ENCODE data around the gene TRAPPC12. TPM values are rescaled to one million over a fixed set of nuclear protein-coding genes. Genes with fewer than 3 reads are reported as not detected.

The TRAPPC12 gene
- total RNA-seq, 1 donor from 2014 or later, result 91.7 TPM

GRCh38 chr2:3386448-3386958 lies 7.0 kb downstream of the TRAPPC12 start:
- intact Hi-C loops (cut with micrococcal nuclease), result no loop called here
- no peak for DNase-seq
- no peaks in the 10 kb centered on the region for H3K9me3 Mint-ChIP-seq
- no peak overlapping the region for H3K27ac Mint-ChIP-seq
- peaks cover 8% of the 10 kb centered on the region for H3K4me1 Mint-ChIP-seq
- peaks cover 36% of the 10 kb centered on the region for H3K36me3 Mint-ChIP-seq (ENCODE audit: low read depth)
- H3K27me3 Mint-ChIP-seq, result no peaks in the 10 kb centered on the region
- H3K4me3 Mint-ChIP-seq, result no peak overlapping the region

- Mint-ChIP-seq H3K9me3 (no peaks in the 10 kb centered on the region), H3K4me1 (peaks cover 5% of the 10 kb centered on the region), H3K27me3 (no peaks in the 10 kb centered on the region), H3K27ac (no peak overlapping the region), H3K4me3 (no peak overlapping the region), H3K36me3 (ENCODE audit: low read depth) (peaks cover 37% of the 10 kb centered on the region)
- intact Hi-C loops (cut with micrococcal nuclease), result no loop called here
- DNase-seq, result no peak
Measured at GRCh38 chr2:3387011-3387410, 7.5 kb downstream of the TRAPPC12 start.

- Mint-ChIP-seq H3K9me3 (no peaks in the 10 kb centered on the region), H3K4me1 (peaks cover 5% of the 10 kb centered on the region), H3K27me3 (no peaks in the 10 kb centered on the region), H3K4me3 (no peak overlapping the region), H3K27ac (no peak overlapping the region), H3K36me3 (ENCODE audit: low read depth) (peaks cover 42% of the 10 kb centered on the region)
- no peak for DNase-seq
- intact Hi-C loops (cut with micrococcal nuclease), result no loop called here
Measured at GRCh38 chr2:3387644-3388411, 8.3 kb downstream of the TRAPPC12 start.

- Mint-ChIP-seq H3K36me3 (ENCODE audit: low read depth) (peaks cover 44% of the 10 kb centered on the region), H3K4me3 (no peak overlapping the region), H3K9me3 (no peaks in the 10 kb centered on the region), H3K27ac (no peak overlapping the region), H3K27me3 (no peaks in the 10 kb centered on the region), H3K4me1 (peaks cover 5% of the 10 kb centered on the region)
- intact Hi-C loops (cut with micrococcal nuclease), result no loop called here
- DNase-seq, result no peak
Measured at GRCh38 chr2:3388412-3388738, 8.9 kb downstream of the TRAPPC12 start.

- Mint-ChIP-seq H3K27ac (no peak overlapping the region), H3K4me1 (peaks cover 5% of the 10 kb centered on the region), H3K36me3 (ENCODE audit: low read depth) (peaks cover 50% of the 10 kb centered on the region), H3K9me3 (no peaks in the 10 kb centered on the region), H3K4me3 (no peak overlapping the region), H3K27me3 (no peaks in the 10 kb centered on the region)
- intact Hi-C loops (cut with micrococcal nuclease), result no loop called here
- DNase-seq, result no peak
Measured at GRCh38 chr2:3389193-3389592, 9.7 kb downstream of the TRAPPC12 start.

- Mint-ChIP-seq H3K9me3 (peaks cover 5% of the 10 kb centered on the region), H3K27ac (no peak overlapping the region), H3K4me3 (no peak overlapping the region), H3K27me3 (no peaks in the 10 kb centered on the region), H3K36me3 (ENCODE audit: low read depth) (peaks cover 58% of the 10 kb centered on the region), H3K4me1 (no peaks in the 10 kb centered on the region)
- intact Hi-C loops (cut with micrococcal nuclease), result no loop called here
- no peak for DNase-seq
Measured at GRCh38 chr2:3390041-3390440, 10.5 kb downstream of the TRAPPC12 start.

GRCh38 chr2:3392216-3392615 lies 12.7 kb downstream of the TRAPPC12 start:
- no peak overlapping the region for H3K4me3 Mint-ChIP-seq
- peak; percentile 12 for DNase-seq
- H3K9me3 Mint-ChIP-seq, result peaks cover 17% of the 10 kb centered on the region
- intact Hi-C loops (cut with micrococcal nuclease), result no loop called here
- H3K27ac Mint-ChIP-seq, result no peak overlapping the region
- H3K36me3 Mint-ChIP-seq (ENCODE audit: low read depth), result peaks cover 72% of the 10 kb centered on the region
- H3K4me1 Mint-ChIP-seq, result no peaks in the 10 kb centered on the region
- no peaks in the 10 kb centered on the region for H3K27me3 Mint-ChIP-seq

- Mint-ChIP-seq H3K4me1 (peaks cover 2% of the 10 kb centered on the region), H3K9me3 (peaks cover 19% of the 10 kb centered on the region), H3K27me3 (no peaks in the 10 kb centered on the region), H3K4me3 (no peak overlapping the region), H3K36me3 (ENCODE audit: low read depth) (peaks cover 68% of the 10 kb centered on the region), H3K27ac (no peak overlapping the region)
- DNase-seq, result no peak
- intact Hi-C loops (cut with micrococcal nuclease), result no loop called here
Measured at GRCh38 chr2:3396920-3397559, 17.5 kb downstream of the TRAPPC12 start.

- H3K9me3 Mint-ChIP-seq, result peaks cover 19% of the 10 kb centered on the region
- peaks cover 66% of the 10 kb centered on the region for H3K36me3 Mint-ChIP-seq (ENCODE audit: low read depth)
- no peak overlapping the region for H3K27ac Mint-ChIP-seq
- DNase-seq, result no peak
- intact Hi-C loops (cut with micrococcal nuclease), result no loop called here
- H3K4me3 Mint-ChIP-seq, result no peak overlapping the region
- H3K27me3 Mint-ChIP-seq, result no peaks in the 10 kb centered on the region
- peaks cover 2% of the 10 kb centered on the region for H3K4me1 Mint-ChIP-seq
Measured at GRCh38 chr2:3398857-3399256, 19.4 kb downstream of the TRAPPC12 start.

- intact Hi-C loops (cut with micrococcal nuclease), result no loop called here
- H3K27me3 Mint-ChIP-seq, result no peaks in the 10 kb centered on the region
- DNase-seq, result no peak
- H3K9me3 Mint-ChIP-seq, result peaks cover 19% of the 10 kb centered on the region
- H3K4me1 Mint-ChIP-seq, result peaks cover 2% of the 10 kb centered on the region
- H3K4me3 Mint-ChIP-seq, result no peak overlapping the region
- H3K36me3 Mint-ChIP-seq (ENCODE audit: low read depth), result peaks cover 64% of the 10 kb centered on the region
- no peak overlapping the region for H3K27ac Mint-ChIP-seq
Measured at GRCh38 chr2:3399381-3399780, 19.9 kb downstream of the TRAPPC12 start.

- intact Hi-C loops (cut with micrococcal nuclease), result no loop called here
- peaks cover 61% of the 10 kb centered on the region for H3K36me3 Mint-ChIP-seq (ENCODE audit: low read depth)
- no peak for DNase-seq
Measured at GRCh38 chr2:3399829-3400228, 20.3 kb downstream of the TRAPPC12 start.

GRCh38 chr2:3403587-3404334 lies 24.3 kb downstream of the TRAPPC12 start:
- Mint-ChIP-seq H3K27ac (no peak overlapping the region), H3K36me3 (ENCODE audit: low read depth) (peaks cover 31% of the 10 kb centered on the region)

More at GRCh38 chr2:3399829-3400228, 20.3 kb downstream of the TRAPPC12 start:
- H3K4me1 Mint-ChIP-seq, result peaks cover 2% of the 10 kb centered on the region
- H3K27ac Mint-ChIP-seq, result no peak overlapping the region
- no peaks in the 10 kb centered on the region for H3K27me3 Mint-ChIP-seq
- peaks cover 16% of the 10 kb centered on the region for H3K9me3 Mint-ChIP-seq
- no peak overlapping the region for H3K4me3 Mint-ChIP-seq

GRCh38 chr2:3404349-3404894 lies 24.9 kb downstream of the TRAPPC12 start:
- no peak overlapping the region for H3K27ac Mint-ChIP-seq
- H3K27me3 Mint-ChIP-seq, result no peaks in the 10 kb centered on the region
- H3K36me3 Mint-ChIP-seq (ENCODE audit: low read depth), result peaks cover 32% of the 10 kb centered on the region

More at GRCh38 chr2:3403587-3404334, 24.3 kb downstream of the TRAPPC12 start:
- Mint-ChIP-seq H3K27me3 (no peaks in the 10 kb centered on the region), H3K4me1 (peaks cover 2% of the 10 kb centered on the region), H3K4me3 (no peak overlapping the region), H3K9me3 (no peaks in the 10 kb centered on the region)
- no peak for DNase-seq
- intact Hi-C loops (cut with micrococcal nuclease), result no loop called here

GRCh38 chr2:3405307-3405706 lies 25.8 kb downstream of the TRAPPC12 start:
- intact Hi-C loops (cut with micrococcal nuclease), result no loop called here
- Mint-ChIP-seq H3K9me3 (no peaks in the 10 kb centered on the region), H3K27me3 (no peaks in the 10 kb centered on the region), H3K36me3 (ENCODE audit: low read depth) (peaks cover 36% of the 10 kb centered on the region), H3K4me3 (no peak overlapping the region), H3K4me1 (peaks cover 5% of the 10 kb centered on the region), H3K27ac (no peak overlapping the region)
- no peak for DNase-seq

More at GRCh38 chr2:3404349-3404894, 24.9 kb downstream of the TRAPPC12 start:
- H3K9me3 Mint-ChIP-seq, result no peaks in the 10 kb centered on the region
- peaks cover 2% of the 10 kb centered on the region for H3K4me1 Mint-ChIP-seq
- H3K4me3 Mint-ChIP-seq, result no peak overlapping the region
- no peak for DNase-seq
- intact Hi-C loops (cut with micrococcal nuclease), result no loop called here

Measured in activated CD4-positive, alpha-beta T cell treated with anti-CD3 and anti-CD28 coated beads, Interleukin-2, amount 10 ng/mL, durations not matched to agents 24 days and 14 days (primary cell).